H1 (cell line): Measurements from ENCODE around the gene RSPH9. TPM values are rescaled to one million over a fixed set of nuclear protein-coding genes. Genes with fewer than 3 reads are reported as not detected.

Experiments used
- CTCF ChIA-PET: fragments of 300-600 bp; sonication (Branson Sonifier 250); formaldehyde crosslinking; loops from one replicate; lab custom pipeline; 2021; ENCODE audit not compliant: partially characterized antibody; lab: Charles Lee
- POLR2A ChIA-PET: fragments of 300-600 bp; sonication (Branson Sonifier 250); formaldehyde crosslinking; loops from one replicate; lab custom pipeline; 2021; ENCODE audit warnings: inconsistent platforms; ENCODE audit not compliant: partially characterized antibody; lab: Charles Lee
- DNase-seq, 2 experiments: peaks; one replicate each; pipeline versions ENCODE4 v3.0.0 to v3.0.0-alpha.2; 2010 to 2022; ENCODE audit warnings: low spot score in 2 of 2, low read depth in 1 of 2, mixed read lengths in 1 of 2
- FAIRE-seq: peaks from 2 replicates; lab custom pipeline; 2011; peaks lifted over from hg19 to GRCh38; lab: Jason Lieb, UNC
- H2AFZ ChIP-seq: 2 replicates; pipeline ENCODE4 v1.8.1; 2012; ENCODE audit warnings: low read length, inconsistent platforms
- H2AK5ac ChIP-seq: 2 replicates; pipeline ENCODE4 v1.6.1; 2013; ENCODE audit warnings: low read depth, low read length
- H2BK120ac ChIP-seq: replicated peaks from 2 replicates; pipeline ENCODE3; 2013; ENCODE audit warnings: low read depth, low read length, inconsistent platforms
- H2BK12ac ChIP-seq: 2 replicates; pipeline ENCODE4 v1.6.1; 2013; ENCODE audit warnings: low read depth, low read length
- H2BK15ac ChIP-seq: 2 replicates; pipeline ENCODE4 v1.6.1; 2013; ENCODE audit warnings: low read length
- H2BK20ac ChIP-seq: 2 replicates; pipeline ENCODE4 v1.6.1; 2013; ENCODE audit warnings: low read length
- H2BK5ac ChIP-seq: 2 replicates; pipeline ENCODE4 v1.6.1; 2013; ENCODE audit warnings: low read depth, low read length
- H3K14ac ChIP-seq: 2 replicates; pipeline ENCODE4 v1.6.1; 2013; ENCODE audit warnings: inconsistent platforms; ENCODE audit not compliant: insufficient read length
- H3K18ac ChIP-seq: 2 replicates; pipeline ENCODE4 v1.6.1; 2013; ENCODE audit warnings: low read length; ENCODE audit errors: extremely low read depth
- H3K23ac ChIP-seq: 2 replicates; pipeline ENCODE4 v1.6.1; 2013; ENCODE audit warnings: inconsistent platforms; ENCODE audit not compliant: insufficient read length
- H3K23me2 ChIP-seq: 2 replicates; pipeline ENCODE4 v1.6.1; 2013; ENCODE audit warnings: low read depth, low read length
- H3K27ac ChIP-seq: 2 replicates; pipeline ENCODE4 v1.6.1; 2011; ENCODE audit warnings: low read depth, low read length, inconsistent platforms
- H3K27me3 ChIP-seq, 4 experiments: replicated peaks in 1 of 4; 1 replicate in 1 of 4; 2 replicates in 3 of 4; pipeline versions ENCODE4 v1.6.1 to v1.8.1; 2011 to 2013; ENCODE audit warnings: low read length in 3 of 4, mild to moderate bottlenecking in 3 of 4, inconsistent platforms in 2 of 4, mixed read lengths in 2 of 4, moderate library complexity in 1 of 4; ENCODE audit not compliant: control insufficient read depth in 3 of 4, insufficient read depth in 3 of 4; ENCODE audit errors: extremely low read depth in 1 of 4
- H3K36me3 ChIP-seq, 4 experiments: 2 replicates each; pipeline versions ENCODE4 v1.6.1 to v1.8.1; 2011 to 2013; ENCODE audit warnings: mild to moderate bottlenecking in 4 of 4, low read length in 3 of 4, moderate library complexity in 2 of 4, control low read depth in 1 of 4, inconsistent platforms in 1 of 4; ENCODE audit not compliant: insufficient read depth in 4 of 4, control insufficient read depth in 2 of 4
- H3K4ac ChIP-seq: replicated peaks from 2 replicates; pipeline ENCODE3; 2013; ENCODE audit warnings: low read length, low read depth, mixed read lengths, inconsistent platforms; ENCODE audit not compliant: insufficient read length
- H3K4me1 ChIP-seq, 4 experiments: replicated peaks in 1 of 4; 1 replicate in 1 of 4; 2 replicates in 3 of 4; pipeline versions ENCODE4 v1.6.1 to v1.8.1; 2011 to 2013; ENCODE audit warnings: low read length in 3 of 4, inconsistent platforms in 2 of 4, mixed read lengths in 1 of 4; ENCODE audit not compliant: insufficient read depth in 4 of 4, control insufficient read depth in 3 of 4
- H3K4me2 ChIP-seq, 2 experiments: 2 replicates each; pipeline versions ENCODE4 v1.6.1 to v1.8.1; 2011 to 2013; ENCODE audit warnings: low read depth in 2 of 2, low read length in 2 of 2, control low read depth in 1 of 2, inconsistent platforms in 1 of 2, mild to moderate bottlenecking in 1 of 2; ENCODE audit not compliant: insufficient read depth in 1 of 2
- H3K4me3 ChIP-seq, 4 experiments: fragments of 200-600, 300-600 bp in 1 of 4; sonication (generic), shearing (Covaris generic), sonication (Bioruptor Twin) in 1 of 4; 2 replicates each; pipeline versions ENCODE4 v1.5.1 to v1.8.1; 2011 to 2016; ENCODE audit warnings: low read length in 4 of 4, low read depth in 3 of 4, control low read depth in 2 of 4, inconsistent platforms in 2 of 4, mild to moderate bottlenecking in 2 of 4, mixed read lengths in 1 of 4, moderate library complexity in 1 of 4; ENCODE audit not compliant: insufficient read depth in 2 of 4; ENCODE audit errors: extremely low read depth in 1 of 4
- H3K56ac ChIP-seq: replicated peaks from 2 replicates; pipeline ENCODE3; 2013; ENCODE audit warnings: low read depth, mild to moderate bottlenecking, mixed read lengths, low read length, inconsistent platforms; ENCODE audit not compliant: insufficient read length
- H3K79me1 ChIP-seq: 2 replicates; pipeline ENCODE4 v1.6.1; 2013; ENCODE audit warnings: low read depth, low read length, control low read depth
- H3K79me2 ChIP-seq, 2 experiments: 2 replicates each; pipeline versions ENCODE4 v1.6.1 to v1.8.1; 2012 to 2013; ENCODE audit warnings: low read length in 2 of 2, mild to moderate bottlenecking in 2 of 2, inconsistent platforms in 1 of 2; ENCODE audit not compliant: insufficient read depth in 2 of 2, control insufficient read depth in 1 of 2
- H3K9ac ChIP-seq, 4 experiments: replicated peaks in 1 of 4; 1 replicate in 1 of 4; 2 replicates in 3 of 4; pipeline versions ENCODE4 v1.6.1 to v1.8.1; 2011 to 2013; ENCODE audit warnings: low read depth in 3 of 4, low read length in 3 of 4, control low read depth in 2 of 4, mild to moderate bottlenecking in 2 of 4, moderate library complexity in 2 of 4, inconsistent platforms in 1 of 4; ENCODE audit errors: extremely low read depth in 1 of 4
- H3K9me3 ChIP-seq, 2 experiments: 2 replicates each; pipeline versions ENCODE4 v1.6.1 to v1.8.1; 2012 to 2013; ENCODE audit warnings: mild to moderate bottlenecking in 2 of 2, moderate library complexity in 2 of 2, control low read depth in 1 of 2, inconsistent platforms in 1 of 2, low read depth in 1 of 2, low read length in 1 of 2, mixed read lengths in 1 of 2; ENCODE audit not compliant: insufficient read depth in 2 of 2
- H4K20me1 ChIP-seq, 2 experiments: replicated peaks in 1 of 2; 2 replicates each; pipeline versions ENCODE3 to v1.8.1; 2011 to 2013; ENCODE audit warnings: inconsistent platforms in 2 of 2, low read length in 2 of 2, mild to moderate bottlenecking in 1 of 2; ENCODE audit not compliant: insufficient read depth in 2 of 2, control insufficient read depth in 1 of 2
- H4K5ac ChIP-seq: 2 replicates; pipeline ENCODE4 v1.6.1; 2013; ENCODE audit warnings: low read length, low read depth, mixed read lengths, inconsistent platforms; ENCODE audit not compliant: insufficient read length
- H4K8ac ChIP-seq: 2 replicates; pipeline ENCODE4 v1.8.0; 2013; ENCODE audit warnings: mild to moderate bottlenecking, moderate library complexity, low read length, inconsistent platforms; ENCODE audit not compliant: insufficient read depth; ENCODE audit errors: extremely low read depth
- H4K91ac ChIP-seq: replicated peaks from 2 replicates; pipeline ENCODE3; 2013; ENCODE audit warnings: low read length, mixed read lengths, inconsistent platforms; ENCODE audit not compliant: insufficient read length
- BRCA1 ChIP-seq: IDR thresholded peaks from 2 replicates; pipeline ENCODE4 v1.6.1; 2012; ENCODE audit warnings: low read depth, low read length, improper control_type of control experiment
- CREB1 ChIP-seq: IDR thresholded peaks from 2 replicates; pipeline ENCODE4 v1.6.1; 2012; ENCODE audit warnings: inconsistent platforms
- GABPA ChIP-seq: IDR thresholded peaks from 2 replicates; pipeline ENCODE4 v1.6.1; 2011; ENCODE audit warnings: mild to moderate bottlenecking, low read length, moderate library complexity, borderline replicate concordance; ENCODE audit not compliant: insufficient read depth
- NRF1 ChIP-seq: IDR thresholded peaks from 2 replicates; pipeline ENCODE4 v1.6.1; 2011; ENCODE audit warnings: mild to moderate bottlenecking, low read depth, low read length, improper control_type of control experiment
- RAD21 ChIP-seq, 2 experiments: IDR thresholded peaks in 1 of 2; conservative IDR thresholded peaks in 1 of 2; 2 replicates each; pipeline ENCODE4 v1.6.1; 2011; ENCODE audit warnings: low read depth in 2 of 2, low read length in 2 of 2, improper control_type of control experiment in 1 of 2, inconsistent platforms in 1 of 2, mild to moderate bottlenecking in 1 of 2, moderate library complexity in 1 of 2
- RBBP5 ChIP-seq: IDR thresholded peaks from 2 replicates; pipeline ENCODE4 v1.7.1; 2012; ENCODE audit warnings: low read depth, mild to moderate bottlenecking, inconsistent platforms, low read length, moderate library complexity, borderline replicate concordance
- RFX5 ChIP-seq: IDR thresholded peaks from 2 replicates; pipeline ENCODE4 v1.6.1; 2011; ENCODE audit warnings: low read depth, low read length, improper control_type of control experiment, borderline replicate concordance
- SAP30 ChIP-seq: fragments of 300-600 bp; sonication (generic); IDR thresholded peaks from 2 replicates; pipeline ENCODE4 v1.7.1; 2012; ENCODE audit warnings: low read length, moderate library complexity, mild to moderate bottlenecking, inconsistent platforms; ENCODE audit not compliant: insufficient read depth, insufficient replicate concordance
- SIN3A ChIP-seq, 2 experiments: IDR thresholded peaks in 1 of 2; conservative IDR thresholded peaks in 1 of 2; 2 replicates each; pipeline ENCODE4 v1.6.1; 2011 to 2012; ENCODE audit warnings: low read length in 2 of 2, improper control_type of control experiment in 1 of 2, low read depth in 1 of 2, mild to moderate bottlenecking in 1 of 2
- ZNF274 ChIP-seq: IDR thresholded peaks from 2 replicates; pipeline ENCODE4 v1.7.0; 2012; ENCODE audit warnings: low read length, borderline replicate concordance; ENCODE audit errors: extremely low read depth
- WGBS, 2 experiments: shearing (Covaris generic) in 1 of 2; methylation state at CpG; one replicate each; pipeline versions ENCODE4 v1.1.6 to v1.1.7; 2013 to 2015; ENCODE audit warnings: low lambda C conversion rate in 2 of 2, mixed read lengths in 2 of 2, inconsistent platforms in 1 of 2, low coverage in 1 of 2, missing lambda C conversion rate in 1 of 2; ENCODE audit not compliant: insufficient replicate concordance in 2 of 2, insufficient coverage in 1 of 2, insufficient read length in 1 of 2; ENCODE audit errors: extremely low coverage in 1 of 2, missing lambda C conversion rate in 1 of 2; 5-methylcytosine and 5-hydroxymethylcytosine counted together
- polyA plus RNA-seq, 7 experiments: library from polyadenylated mRNA; depleted of rRNA in 3 of 7; stranded (reverse) in 5 of 7; unstranded in 2 of 7; fragments of >200 nt in 5 of 7; fragments of 200-250 nt in 2 of 7; gene quantifications; 1 replicate in 5 of 7; 2 replicates in 1 of 7; 4 replicates in 1 of 7; pipeline versions ENCODE4 v1.2.1 to v1.2.3, GENCODE V29; 2011 to 2013; ENCODE audit warnings: missing spikeins in 2 of 7, mixed read lengths in 2 of 7
- total RNA-seq: library from RNA; stranded (reverse); fragmentation: NEBNext Ultra II Directional; extraction: Animal tissue kit (Norgen Biotek cat#: 25700); gene quantifications from 2 replicates; pipeline ENCODE4 v1.2.1, GENCODE V29; 2021

Gene RSPH9
- total and polyA plus RNA-seq, 2 of the 8 experiments (the other 6 are each of a cell fraction or from before 2014, with no cell fraction given) = 0.15 to 0.23 TPM

- peak overlapping the region; percentile 68 to 80; a peak in 2 of 4 replicates for H3K4me2 ChIP-seq
- CTCF ChIA-PET = no interaction called here
Measured at GRCh38 chr6:43634702-43635303, 10.0 kb upstream of the RSPH9 start.

More at GRCh38 chr6:43634702-43635303, 10.0 kb upstream of the RSPH9 start:
- no peak for DNase-seq
- peaks cover 6% of the 10 kb centered on the region for H3K79me1 ChIP-seq
- no peak overlapping the region for H4K8ac ChIP-seq
- no peak overlapping the region for H3K14ac ChIP-seq
- 89% methylated on average over 9 of the region's 9 CpGs; no CpG with 5 or more reads in 1 of the 2 experiments for WGBS, 2 experiments
- H3K56ac ChIP-seq = no peak overlapping the region
- no peak overlapping the region for H4K5ac ChIP-seq
- H2BK15ac ChIP-seq = peak overlapping the region; percentile 18
- peaks cover 3 to 32% of the 10 kb centered on the region in 2 experiments; a peak in 3 of 4 replicates for H3K79me2 ChIP-seq
- H2AFZ ChIP-seq = 0 out of 2 replicates have a peak overlapping the region, but pooled peaks have one; percentile 98
- H2BK20ac ChIP-seq = no peak overlapping the region
- peaks cover under 1 to 16% (median 9%) of the 10 kb centered on the region in 4 experiments; a peak in 6 of 8 replicates for H3K36me3 ChIP-seq
- H3K27ac ChIP-seq = no peak overlapping the region
- H2BK5ac ChIP-seq = 0 out of 2 replicates have a peak overlapping the region, but pooled peaks have one; percentile 79
- no peaks in the 10 kb centered on the region for H3K9me3 ChIP-seq
- H2BK12ac ChIP-seq = 0 out of 2 replicates have a peak overlapping the region, but pooled peaks have one; percentile 27
- H4K20me1 ChIP-seq = no peaks in the 10 kb centered on the region
- no peak overlapping the region for H3K18ac ChIP-seq
- peak overlapping the region in 1 of 4 experiments; percentile 95; a peak in 1 of 8 replicates for H3K4me3 ChIP-seq
- FAIRE-seq = no peak
- no peak for TF ChIP-seq GABPA
- no peak for TF ChIP-seq NRF1
- TF ChIP-seq CREB1 = no peak
- no peak for TF ChIP-seq SAP30
- TF ChIP-seq RAD21 (IDR thresholded peaks at IDR 0.05 in 1 of 2, conservative IDR thresholded peaks at IDR 0.05 in 1 of 2; ENCODE audit: low read depth in 2 of 2, low read length in 2 of 2) = no peak
- TF ChIP-seq SIN3A (conservative IDR thresholded peaks at IDR 0.05 in 1 of 2, IDR thresholded peaks at IDR 0.05 in 1 of 2; ENCODE audit: low read depth in 1 of 2, low read length in 2 of 2) = no peak
- no peak for TF ChIP-seq RBBP5
- TF ChIP-seq RFX5 = no peak
- TF ChIP-seq BRCA1 = no peak
- no peak for TF ChIP-seq ZNF274
- TF ChIP-seq, all 59 proteins: peak for 0
- Histone ChIP-seq H3K4me1 (peaks cover 0 to 14% (median 3%) of the 10 kb centered on the region in 4 experiments; a peak in 5 of 7 replicates), H3K9ac (no peak overlapping the region), H2BK120ac (no peak overlapping the region), H2AK5ac (no peak overlapping the region; the same call in 1 of the 2 replicates), H3K23me2 (peaks cover 6% of the 10 kb centered on the region), H3K27me3 (no peaks in the 10 kb centered on the region), H3K23ac (no peak overlapping the region), H4K91ac (no peak overlapping the region), H3K4ac (no peak overlapping the region)
- POLR2A ChIA-PET = interaction anchor here (0.7 to 2.8 kb wide), 6 partner anchors 7 to 225 kb away, joined by 3 to 23 read pairs (median 5); partner anchors contain the start of gene RSPH9
